SK-N-SH (cell line): Measurements from ENCODE around the gene WDFY2. TPM values are rescaled to one million over a fixed set of nuclear protein-coding genes. Genes with fewer than 3 reads are reported as not detected.

Experiments
- CTCF ChIA-PET: fragments of 300-600, 350-600 bp; formaldehyde crosslinking; extraction: SDS; loops from one replicate; lab custom pipeline; 2021; lab: Yijun Ruan, JAX
- POLR2A ChIA-PET: fragments of 350-600 bp; sonication (Branson Sonifier 250); formaldehyde crosslinking; extraction: SDS; loops from one replicate; lab custom pipeline; 2020; ENCODE audit warnings: antibody characterized with exemption, inconsistent platforms; lab: Yijun Ruan, JAX
- DNase-seq: peaks from one replicate; pipeline ENCODE4 v3.0.0; 2012
- H2AFZ ChIP-seq: fragments of 200-600 bp; sonication (generic); 2 replicates; pipeline ENCODE4 v1.8.1; 2016; ENCODE audit warnings: antibody characterized with exemption, mild to moderate bottlenecking, low read depth
- H3F3A ChIP-seq: fragments of 200-600 bp; sonication (generic); replicated peaks from 2 replicates; pipeline ENCODE3; 2016; ENCODE audit warnings: antibody characterized with exemption, mild to moderate bottlenecking; ENCODE audit not compliant: insufficient read depth
- H3K27ac ChIP-seq, 2 experiments: fragments of 200-500 bp in 1 of 2; fragments of 200-600 bp in 1 of 2; sonication (Bioruptor generic) in 1 of 2; sonication (generic), shearing (Covaris generic) in 1 of 2; 2 replicates each; pipeline versions ENCODE4 v1.5.1 to v1.6.1; 2014 to 2016; ENCODE audit warnings: low read depth in 2 of 2, inconsistent platforms in 1 of 2, low read length in 1 of 2, mild to moderate bottlenecking in 1 of 2, mixed read lengths in 1 of 2
- H3K27me3 ChIP-seq: fragments of 200-600 bp; sonication (generic), shearing (Covaris generic); 2 replicates; pipeline ENCODE4 v1.6.1; 2016; ENCODE audit warnings: mixed run types; ENCODE audit not compliant: insufficient read depth
- H3K36me3 ChIP-seq, 2 experiments: fragments of 200-500 bp in 1 of 2; fragments of 200-600 bp in 1 of 2; sonication (Bioruptor generic) in 1 of 2; sonication (generic) in 1 of 2; replicated peaks in 1 of 2; 2 replicates each; pipeline versions ENCODE3 to v1.5.1; 2014 to 2016; ENCODE audit warnings: low read length in 1 of 2, mild to moderate bottlenecking in 1 of 2; ENCODE audit not compliant: insufficient read depth in 2 of 2, control insufficient read depth in 1 of 2
- H3K4me1 ChIP-seq, 2 experiments: fragments of 200-500 bp in 1 of 2; fragments of 200-600 bp in 1 of 2; sonication (Bioruptor generic) in 1 of 2; sonication (generic), shearing (Covaris generic) in 1 of 2; 2 replicates each; pipeline versions ENCODE4 v1.5.1 to v1.6.1; 2014 to 2016; ENCODE audit warnings: low read depth in 1 of 2, low read length in 1 of 2, mixed run types in 1 of 2; ENCODE audit not compliant: insufficient read depth in 2 of 2, control insufficient read depth in 1 of 2
- H3K4me2 ChIP-seq: fragments of 200-600 bp; sonication (generic), shearing (Covaris generic); 2 replicates; pipeline ENCODE4 v1.6.1; 2017; ENCODE audit warnings: mixed run types
- H3K4me3 ChIP-seq, 2 experiments: fragments of 200-500 bp in 1 of 2; fragments of 200-600 bp in 1 of 2; sonication (Bioruptor generic) in 1 of 2; sonication (generic), shearing (Covaris generic) in 1 of 2; 2 replicates each; pipeline versions ENCODE4 v1.5.1 to v1.8.1; 2014 to 2016; ENCODE audit warnings: low read depth in 2 of 2, inconsistent platforms in 1 of 2, low read length in 1 of 2, mild to moderate bottlenecking in 1 of 2, mixed read lengths in 1 of 2, moderate library complexity in 1 of 2
- H3K79me2 ChIP-seq: fragments of 200-600 bp; sonication (generic); 2 replicates; pipeline ENCODE4 v1.8.1; 2017; ENCODE audit warnings: mild to moderate bottlenecking; ENCODE audit not compliant: insufficient read depth
- H3K9ac ChIP-seq: fragments of 200-600 bp; sonication (generic); 2 replicates; pipeline ENCODE4 v1.6.1; 2017; ENCODE audit warnings: mixed run types
- H3K9me2 ChIP-seq: fragments of 200-600 bp; sonication (generic); 2 replicates; pipeline ENCODE4 v1.6.1; 2017; ENCODE audit warnings: mixed run types
- H3K9me3 ChIP-seq: fragments of 200-600 bp; sonication (generic); 2 replicates; pipeline ENCODE4 v1.6.1; 2017; ENCODE audit warnings: mixed run types, mild to moderate bottlenecking, moderate library complexity
- H4K20me1 ChIP-seq: fragments of 200-600 bp; sonication (generic); 2 replicates; pipeline ENCODE4 v1.6.1; 2017; ENCODE audit warnings: mild to moderate bottlenecking, mixed run types; ENCODE audit not compliant: insufficient read depth
- CTCF ChIP-seq: fragments of 200-600 bp; sonication (generic); IDR thresholded peaks from 2 replicates; pipeline ENCODE4 v1.6.1; 2017; ENCODE audit warnings: antibody characterized with exemption, mild to moderate bottlenecking, moderate library complexity
- ELF1 ChIP-seq: IDR thresholded peaks from 2 replicates; pipeline ENCODE4 v1.4.0; 2012
- FOXJ3 ChIP-seq: sonication (generic); formaldehyde crosslinking; IDR thresholded peaks from 2 replicates; pipeline ENCODE4 v1.5.1; 2020; ENCODE audit warnings: mild to moderate bottlenecking, missing genetic modification reagents
- MXI1 ChIP-seq: IDR thresholded peaks from 2 replicates; pipeline ENCODE4 v1.6.1; 2012; ENCODE audit warnings: mild to moderate bottlenecking, low read depth, low read length, improper control_type of control experiment
- RAD21 ChIP-seq: IDR thresholded peaks from 2 replicates; pipeline ENCODE4 v1.6.1; 2012; ENCODE audit warnings: mild to moderate bottlenecking, low read length
- RFX5 ChIP-seq: IDR thresholded peaks from 2 replicates; pipeline ENCODE4 v1.6.1; 2012; ENCODE audit warnings: mild to moderate bottlenecking, improper control_type of control experiment, low read length
- RXRA ChIP-seq: IDR thresholded peaks from 2 replicates; pipeline ENCODE4 v1.4.0; 2012; ENCODE audit warnings: low read depth, mild to moderate bottlenecking, borderline replicate concordance
- SMC3 ChIP-seq: IDR thresholded peaks from 2 replicates; pipeline ENCODE4 v1.6.1; 2012; ENCODE audit warnings: low read depth, low read length, improper control_type of control experiment
- TCF12 ChIP-seq: IDR thresholded peaks from 2 replicates; pipeline ENCODE4 v1.4.0; 2012
- USF1 ChIP-seq: IDR thresholded peaks from 2 replicates; pipeline ENCODE4 v1.4.0; 2012; ENCODE audit warnings: low read depth, borderline replicate concordance
- USF2 ChIP-seq: fragments of 150-350 bp; IDR thresholded peaks from 2 replicates; pipeline ENCODE4 v1.6.1; 2017; ENCODE audit warnings: antibody characterized with exemption, low read length, low read depth, borderline replicate concordance
- WGBS: methylation state at CpG from one replicate; pipeline ENCODE4 v1.1.6; 2017; ENCODE audit warnings: low lambda C conversion rate; 5-methylcytosine and 5-hydroxymethylcytosine counted together
- polyA plus RNA-seq, 3 experiments: library from polyadenylated mRNA; depleted of rRNA; stranded (reverse); fragments of >200 nt; gene quantifications; 2 replicates each; pipeline ENCODE4 v1.2.3, GENCODE V29; 2012
- TF ChIP-seq, protein P1 (sequence below): IDR thresholded peaks from 2 replicates; pipeline ENCODE4 v1.4.0; 2012; ENCODE audit warnings: low read depth
- TF ChIP-seq, protein P2 (sequence below): IDR thresholded peaks from 2 replicates; pipeline ENCODE4 v1.6.1; 2012; ENCODE audit warnings: mild to moderate bottlenecking, low read depth, low read length, moderate library complexity

WDFY2 gene
- polyA plus RNA-seq, 1 of the 3 experiments (the other 2 are of a cell fraction), result 4.1 TPM

DNA sequence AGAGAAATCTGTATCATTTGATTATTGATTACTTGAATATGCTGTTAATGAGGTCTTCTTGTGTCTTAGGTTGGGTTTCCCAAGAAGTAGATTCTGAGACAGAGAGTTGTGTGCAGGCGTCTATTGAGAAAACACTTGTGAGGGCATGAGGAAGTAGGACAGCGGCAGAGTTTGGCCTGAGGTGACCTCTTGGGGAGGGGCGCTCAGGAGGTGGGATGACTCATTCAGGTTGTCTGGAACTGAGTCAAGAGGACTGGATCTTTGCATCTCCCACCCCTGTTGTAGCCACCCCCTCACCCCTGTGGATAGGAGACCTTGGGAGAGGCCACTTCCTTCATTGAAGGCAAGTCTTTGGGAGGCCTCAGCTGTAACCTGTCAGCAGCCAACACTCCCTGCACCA lies 35.2 kb upstream of the WDFY2 start:
- ChIA-PET CTCF (no interaction called here), POLR2A (no interaction called here)
- Histone ChIP-seq H3K27me3 (no peaks in the 10 kb centered on the region), H3F3A (no peaks in the 10 kb centered on the region), H3K9me2 (no peaks in the 10 kb centered on the region), H3K27ac (no peak overlapping the region), H3K4me1 (no peaks in the 10 kb centered on the region; a peak in 1 of 4 replicates), H3K36me3 (no peaks in the 10 kb centered on the region), H3K4me2 (no peak overlapping the region), H4K20me1 (no peaks in the 10 kb centered on the region), H3K4me3 (no peak overlapping the region), H3K9ac (no peak overlapping the region), H3K9me3 (no peaks in the 10 kb centered on the region), H3K79me2 (no peaks in the 10 kb centered on the region), H2AFZ (no peak overlapping the region)
- TF ChIP-seq MXI1 (no peak), ELF1 (no peak), USF2 (no peak), RAD21 (no peak), RFX5 (no peak), CTCF (no peak), USF1 (no peak), FOXJ3 (CRISPR knock-in tag) (no peak), TCF12 (no peak), RXRA (no peak), SMC3 (no peak)
- TF ChIP-seq, protein P1, sequence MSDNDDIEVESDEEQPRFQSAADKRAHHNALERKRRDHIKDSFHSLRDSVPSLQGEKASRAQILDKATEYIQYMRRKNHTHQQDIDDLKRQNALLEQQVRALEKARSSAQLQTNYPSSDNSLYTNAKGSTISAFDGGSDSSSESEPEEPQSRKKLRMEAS, result no peak
- TF ChIP-seq, protein P2, sequence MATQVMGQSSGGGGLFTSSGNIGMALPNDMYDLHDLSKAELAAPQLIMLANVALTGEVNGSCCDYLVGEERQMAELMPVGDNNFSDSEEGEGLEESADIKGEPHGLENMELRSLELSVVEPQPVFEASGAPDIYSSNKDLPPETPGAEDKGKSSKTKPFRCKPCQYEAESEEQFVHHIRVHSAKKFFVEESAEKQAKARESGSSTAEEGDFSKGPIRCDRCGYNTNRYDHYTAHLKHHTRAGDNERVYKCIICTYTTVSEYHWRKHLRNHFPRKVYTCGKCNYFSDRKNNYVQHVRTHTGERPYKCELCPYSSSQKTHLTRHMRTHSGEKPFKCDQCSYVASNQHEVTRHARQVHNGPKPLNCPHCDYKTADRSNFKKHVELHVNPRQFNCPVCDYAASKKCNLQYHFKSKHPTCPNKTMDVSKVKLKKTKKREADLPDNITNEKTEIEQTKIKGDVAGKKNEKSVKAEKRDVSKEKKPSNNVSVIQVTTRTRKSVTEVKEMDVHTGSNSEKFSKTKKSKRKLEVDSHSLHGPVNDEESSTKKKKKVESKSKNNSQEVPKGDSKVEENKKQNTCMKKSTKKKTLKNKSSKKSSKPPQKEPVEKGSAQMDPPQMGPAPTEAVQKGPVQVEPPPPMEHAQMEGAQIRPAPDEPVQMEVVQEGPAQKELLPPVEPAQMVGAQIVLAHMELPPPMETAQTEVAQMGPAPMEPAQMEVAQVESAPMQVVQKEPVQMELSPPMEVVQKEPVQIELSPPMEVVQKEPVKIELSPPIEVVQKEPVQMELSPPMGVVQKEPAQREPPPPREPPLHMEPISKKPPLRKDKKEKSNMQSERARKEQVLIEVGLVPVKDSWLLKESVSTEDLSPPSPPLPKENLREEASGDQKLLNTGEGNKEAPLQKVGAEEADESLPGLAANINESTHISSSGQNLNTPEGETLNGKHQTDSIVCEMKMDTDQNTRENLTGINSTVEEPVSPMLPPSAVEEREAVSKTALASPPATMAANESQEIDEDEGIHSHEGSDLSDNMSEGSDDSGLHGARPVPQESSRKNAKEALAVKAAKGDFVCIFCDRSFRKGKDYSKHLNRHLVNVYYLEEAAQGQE, result no peak
- DNase-seq, result no peak
- 94% methylated on average over 3 of the region's 3 CpGs for WGBS
